Esophagus squamous epithelium (tissue), 5 donors: ENCODE results near the gene RAD9A. TPM values are rescaled to one million over a fixed set of nuclear protein-coding genes. Genes with fewer than 3 reads are reported as not detected.

ENCODE experiments used
- DNase-seq: peaks from one replicate; lab custom pipeline; 2025; lab: John Stamatoyannopoulos, UW
- H3K27ac ChIP-seq, 4 donors: fragments of 200-600 bp; sonication (generic); one replicate each; pipeline ENCODE4 v1.5.1; 2016 to 2019; ENCODE audit warnings: mild to moderate bottlenecking in 1 of 4
- H3K27me3 ChIP-seq, 4 donors: fragments of 200-600 bp; sonication (generic); 1 replicate in 3 of 4; 2 replicates in 1 of 4; pipeline versions ENCODE4 v1.5.1 to v1.6.0; 2017 to 2021; ENCODE audit warnings: antibody characterized with exemption in 1 of 4
- H3K36me3 ChIP-seq, 3 donors: fragments of 200-600 bp; sonication (generic); one replicate each; pipeline ENCODE4 v1.5.1; 2016 to 2019
- H3K4me1 ChIP-seq, 3 donors: fragments of 200-600 bp; sonication (generic); one replicate each; pipeline ENCODE4 v1.5.1; 2017 to 2019
- H3K4me3 ChIP-seq, 4 donors: fragments of 200-600 bp; sonication (generic); 1 replicate in 3 of 4; 2 replicates in 1 of 4; pipeline ENCODE4 v1.5.1; 2016 to 2019; ENCODE audit warnings: mild to moderate bottlenecking in 2 of 4, moderate library complexity in 1 of 4
- H3K9me3 ChIP-seq, 3 donors: fragments of 200-600 bp; sonication (generic); one replicate each; pipeline ENCODE4 v1.5.1; 2016 to 2019
- POLR2A ChIP-seq, 4 donors: fragments of 450-650 bp; IDR thresholded peaks; one replicate each; pipeline ENCODE4 v1.6.1; 2017; ENCODE audit warnings: antibody characterized with exemption in 4 of 4, mild to moderate bottlenecking in 4 of 4, moderate library complexity in 3 of 4
- WGBS, 2 donors: methylation state at CpG; one replicate each; pipeline ENCODE4 v1.1.5; 2018; 5-methylcytosine and 5-hydroxymethylcytosine counted together
- intact Hi-C: fragments of 100-400 bp; cut with DNase I; formaldehyde crosslinking; loops from one replicate; pipeline ENCODE4 v1.15.0; 2022
- total RNA-seq, 4 donors: library from RNA; depleted of rRNA; stranded (reverse); fragments of >200 nt; gene quantifications; one replicate each; pipeline ENCODE4 v1.1.0, GENCODE V29; 2016
- TF ChIP-seq, protein P1 (sequence below), 6 experiments: fragments of 450-650 bp in 4 of 6; fragments of 200-600 bp in 2 of 6; sonication (generic) in 2 of 6; IDR thresholded peaks; one replicate each; pipeline ENCODE4 v1.5.1; 2016 to 2019; ENCODE audit warnings: antibody characterized with exemption in 6 of 6, mild to moderate bottlenecking in 4 of 6, moderate library complexity in 4 of 6
- donor health status: DM: yes; HTN: yes; CAD: no.

Gene RAD9A
- total RNA-seq, 4 donors from 2014 or later, result 10.6 to 18.3 (median 12.7) TPM

DNA sequence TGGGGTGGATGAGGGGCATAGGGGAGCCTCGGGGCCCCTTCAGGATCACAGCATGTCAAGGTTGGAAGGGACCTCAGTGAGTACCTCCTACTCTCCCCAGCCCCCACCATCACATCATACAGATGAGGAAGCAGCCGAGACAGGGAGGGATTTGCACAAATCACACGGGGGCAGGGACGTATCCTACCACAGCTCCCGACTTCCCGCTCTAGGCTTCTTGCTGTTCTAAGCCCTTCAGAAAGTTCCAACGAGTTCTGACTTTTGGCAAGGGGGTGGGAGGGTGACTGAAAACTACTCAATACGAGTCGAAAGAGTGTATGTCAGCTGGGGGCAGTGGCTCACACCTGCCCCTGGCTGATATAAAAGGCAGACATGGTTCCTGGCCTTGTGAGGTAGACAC is 4.7 kb upstream of the RAD9A start:
- 38 to 43% methylated on average over 8 of the region's 9 CpGs for WGBS, 2 donors

DNA sequence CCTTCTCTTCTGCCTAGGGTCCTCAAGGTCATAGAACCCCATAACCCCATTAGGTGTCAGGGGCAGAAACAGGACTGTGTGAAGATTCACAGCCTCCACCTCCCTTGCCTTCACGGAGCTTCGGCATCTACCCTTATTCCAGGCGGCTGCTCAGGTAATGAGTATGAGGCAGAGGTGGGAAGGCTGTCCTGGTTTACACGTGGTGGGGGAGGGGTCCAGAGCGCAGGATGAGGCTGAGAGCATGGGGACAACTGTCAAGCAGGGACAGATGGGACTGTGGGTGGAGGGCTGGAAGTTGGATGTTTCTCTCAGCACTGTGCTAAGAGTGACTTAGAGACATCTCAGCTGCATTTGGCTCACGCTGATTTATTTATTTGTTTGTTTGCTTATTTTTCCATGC is 4.3 kb upstream of the RAD9A start:
- Histone ChIP-seq H3K36me3 (no peaks in the 10 kb centered on the region), H3K9me3 (no peaks in the 10 kb centered on the region), H3K27me3 (no peaks in the 10 kb centered on the region), H3K4me1 (peaks cover 5 to 51% (median 15%) of the 10 kb centered on the region in 3 donors), H3K4me3 (no peak overlapping the region), H3K27ac (no peak overlapping the region)
- 67 to 74% methylated on average over 3 to 6 of the region's 6 CpGs for WGBS, 2 donors
- intact Hi-C loops, result no loop called here
- no peak for DNase-seq
- no peak for TF ChIP-seq POLR2A (IDR thresholded peaks at IDR 0.05)
- TF ChIP-seq, protein P1, sequence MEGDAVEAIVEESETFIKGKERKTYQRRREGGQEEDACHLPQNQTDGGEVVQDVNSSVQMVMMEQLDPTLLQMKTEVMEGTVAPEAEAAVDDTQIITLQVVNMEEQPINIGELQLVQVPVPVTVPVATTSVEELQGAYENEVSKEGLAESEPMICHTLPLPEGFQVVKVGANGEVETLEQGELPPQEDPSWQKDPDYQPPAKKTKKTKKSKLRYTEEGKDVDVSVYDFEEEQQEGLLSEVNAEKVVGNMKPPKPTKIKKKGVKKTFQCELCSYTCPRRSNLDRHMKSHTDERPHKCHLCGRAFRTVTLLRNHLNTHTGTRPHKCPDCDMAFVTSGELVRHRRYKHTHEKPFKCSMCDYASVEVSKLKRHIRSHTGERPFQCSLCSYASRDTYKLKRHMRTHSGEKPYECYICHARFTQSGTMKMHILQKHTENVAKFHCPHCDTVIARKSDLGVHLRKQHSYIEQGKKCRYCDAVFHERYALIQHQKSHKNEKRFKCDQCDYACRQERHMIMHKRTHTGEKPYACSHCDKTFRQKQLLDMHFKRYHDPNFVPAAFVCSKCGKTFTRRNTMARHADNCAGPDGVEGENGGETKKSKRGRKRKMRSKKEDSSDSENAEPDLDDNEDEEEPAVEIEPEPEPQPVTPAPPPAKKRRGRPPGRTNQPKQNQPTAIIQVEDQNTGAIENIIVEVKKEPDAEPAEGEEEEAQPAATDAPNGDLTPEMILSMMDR (IDR thresholded peaks at IDR 0.05), result no peak

More for the DNA sequence above, 4.7 kb upstream of the RAD9A start:
- H3K27ac ChIP-seq, result no peak overlapping the region
- H3K27me3 ChIP-seq, result no peaks in the 10 kb centered on the region
- no peaks in the 10 kb centered on the region for H3K36me3 ChIP-seq
- intact Hi-C loops, result no loop called here
- no peak overlapping the region for H3K4me3 ChIP-seq
- H3K4me1 ChIP-seq, result peaks cover 5 to 51% (median 16%) of the 10 kb centered on the region in 3 donors
- DNase-seq, result no peak
- no peaks in the 10 kb centered on the region for H3K9me3 ChIP-seq
- TF ChIP-seq, protein P1 (IDR thresholded peaks at IDR 0.05), result no peak
- TF ChIP-seq POLR2A (IDR thresholded peaks at IDR 0.05), result no peak

- Histone ChIP-seq H3K27me3 (no peaks in the 10 kb centered on the region), H3K4me1 (peaks cover 18 to 53% (median 18%) of the 10 kb centered on the region in 3 donors), H3K9me3 (no peaks in the 10 kb centered on the region), H3K27ac (no peak overlapping the region), H3K36me3 (peaks cover 0 to 12% (median 0%) of the 10 kb centered on the region in 3 donors), H3K4me3 (no peak overlapping the region)
- intact Hi-C loops, result no loop called here
- 66 to 72% methylated on average over 6 of the region's 6 CpGs for WGBS, 2 donors
- DNase-seq, result no peak
- TF ChIP-seq, protein P1 (IDR thresholded peaks at IDR 0.05), result peak in 5 of 6 experiments; percentile 24 to 50 (median 36)
- TF ChIP-seq POLR2A (IDR thresholded peaks at IDR 0.05), result no peak
Observed at GRCh38 chr11:67389477-67389876, 2.3 kb upstream of the RAD9A start.

GRCh38 chr11:67390947-67391303 is 861 bp upstream of the RAD9A start:
- intact Hi-C loops, result no loop called here
- TF ChIP-seq, protein P1 (IDR thresholded peaks at IDR 0.05), result no peak
- no peak for TF ChIP-seq POLR2A (IDR thresholded peaks at IDR 0.05)
- 7 to 8% methylated on average over 15 of the region's 15 CpGs for WGBS, 2 donors

DNA sequence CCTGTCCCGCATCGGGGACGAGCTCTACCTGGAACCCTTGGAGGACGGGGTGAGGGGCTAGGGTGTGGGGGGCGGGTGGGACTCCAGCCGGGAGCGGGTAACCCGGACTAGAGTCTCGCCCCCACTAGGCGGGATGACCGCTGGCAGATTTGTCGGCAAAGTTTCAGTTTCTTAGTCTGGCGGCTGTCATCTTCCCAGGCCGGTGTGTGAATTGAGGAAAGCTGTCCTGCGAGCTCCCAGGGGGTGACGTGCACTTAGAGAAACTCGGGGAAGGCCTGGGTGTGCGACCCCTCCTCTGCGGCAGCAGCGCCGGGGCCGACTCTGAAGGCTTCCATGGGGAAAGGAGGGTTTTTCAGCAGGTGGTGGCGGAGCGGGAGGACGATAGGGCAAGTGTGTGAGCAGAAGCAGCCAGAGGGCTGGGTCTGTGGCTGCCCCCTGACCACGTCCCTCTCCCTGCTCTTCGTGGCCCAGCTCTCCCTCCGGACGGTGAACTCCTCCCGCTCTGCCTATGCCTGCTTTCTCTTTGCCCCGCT is 463 bp downstream of the RAD9A start:
- 4 to 16% methylated on average over 9 to 18 of the region's 31 CpGs for WGBS, 2 donors
- no peaks in the 10 kb centered on the region for H3K9me3 ChIP-seq
- intact Hi-C loops, result no loop called here

More at GRCh38 chr11:67390947-67391303, 861 bp upstream of the RAD9A start:
- Histone ChIP-seq H3K36me3 (peaks cover 0 to 26% (median 2%) of the 10 kb centered on the region in 3 donors), H3K27me3 (no peaks in the 10 kb centered on the region), H3K27ac (peak overlapping the region; percentile 80 to 93 (median 92)), H3K4me3 (peak overlapping the region; percentile 67 to 96 (median 86)), H3K9me3 (no peaks in the 10 kb centered on the region), H3K4me1 (peaks cover 18 to 42% (median 18%) of the 10 kb centered on the region in 3 donors)
- no peak for DNase-seq

More for the DNA sequence above, 463 bp downstream of the RAD9A start:
- H3K36me3 ChIP-seq, result peaks cover 4 to 39% (median 12%) of the 10 kb centered on the region in 3 donors
- no peaks in the 10 kb centered on the region for H3K27me3 ChIP-seq
- peak overlapping the region; percentile 80 to 93 (median 92) for H3K27ac ChIP-seq
- H3K4me1 ChIP-seq, result peaks cover 18 to 55% (median 21%) of the 10 kb centered on the region in 3 donors
- H3K4me3 ChIP-seq, result peak overlapping the region; percentile 67 to 96 (median 86)
- TF ChIP-seq, protein P1 (IDR thresholded peaks at IDR 0.05), result no peak
- TF ChIP-seq POLR2A (IDR thresholded peaks at IDR 0.05), result no peak
- DNase-seq, result no peak
